CD4-positive, alpha-beta T cell treated with Interferon alpha-2 for 1 hour (primary cell): ENCODE measurements around the gene TMEM252.

Experiments
- DNase-seq, 2 donors: peaks; one replicate each; pipeline ENCODE4 v3.0.0-alpha.2; 2020 to 2022

TMEM252 gene

DNA sequence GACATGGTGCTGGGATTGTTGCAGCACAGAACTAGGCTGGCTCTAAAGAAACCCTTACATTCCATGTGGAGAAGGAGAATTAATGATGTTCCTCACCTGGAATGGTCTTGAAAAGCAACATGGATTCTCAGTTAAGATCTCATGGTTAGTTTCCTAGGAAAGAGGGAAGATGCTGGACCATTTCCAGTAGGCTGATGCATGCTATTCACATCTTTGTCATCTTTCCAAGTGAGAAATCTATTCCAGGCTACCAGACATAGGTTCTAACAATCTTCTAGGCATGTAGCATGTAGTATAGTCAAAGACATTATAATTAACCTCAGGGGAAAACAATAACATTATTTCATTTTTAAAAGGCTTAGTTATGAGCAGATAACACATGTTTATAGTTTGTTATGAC is 44.3 kb downstream of the TMEM252 start:
- no peak for DNase-seq

DNA sequence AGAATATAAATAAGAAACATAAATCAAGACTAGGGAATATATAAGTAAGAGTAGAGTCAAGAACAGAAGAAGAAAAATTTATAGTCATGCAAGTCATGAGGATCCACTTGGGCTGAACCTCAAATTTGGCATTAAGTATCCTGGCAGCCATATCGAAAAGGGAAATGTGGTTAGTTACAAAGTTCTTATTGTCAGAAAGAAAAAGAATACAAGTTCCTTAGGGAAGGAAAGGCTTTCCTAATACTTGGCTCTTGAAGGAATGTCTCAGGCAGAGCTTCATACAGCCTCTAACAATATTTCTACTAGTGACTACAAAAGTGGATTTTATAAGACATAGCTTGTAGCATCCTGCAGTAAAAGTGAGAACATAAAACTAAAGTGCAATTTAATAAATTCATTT is 45.4 kb downstream of the TMEM252 start:
- DNase-seq = no peak

DNA sequence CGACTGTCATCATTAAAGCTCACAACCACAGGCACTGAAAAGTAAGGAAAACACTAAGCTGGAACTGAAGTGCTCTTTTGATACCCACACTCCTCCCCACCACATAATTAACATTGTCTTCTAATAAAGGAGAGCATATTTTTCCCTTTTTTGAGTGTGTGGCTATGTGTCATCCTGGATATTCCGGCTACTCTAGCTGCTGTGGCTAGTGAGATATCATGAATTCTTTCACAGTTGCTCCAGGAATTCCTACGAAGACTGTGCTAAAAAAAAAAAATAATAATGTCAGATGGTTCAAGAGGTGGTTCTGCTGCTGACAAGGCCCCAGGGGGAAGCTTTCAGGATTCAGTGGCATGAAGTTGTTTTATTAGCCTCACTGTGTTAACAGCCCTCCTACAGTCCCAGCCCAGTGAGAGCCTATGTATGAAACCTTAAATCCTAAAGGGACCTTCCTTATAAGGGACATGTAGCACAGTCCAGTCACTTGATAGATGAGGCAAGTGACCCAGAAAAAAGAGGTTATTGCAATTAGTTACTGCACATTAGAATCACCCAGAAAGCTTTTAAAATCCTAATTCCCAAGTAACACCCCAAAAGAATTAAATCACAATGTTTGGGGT is 46.6 kb downstream of the TMEM252 start:
- no peak for DNase-seq

DNA sequence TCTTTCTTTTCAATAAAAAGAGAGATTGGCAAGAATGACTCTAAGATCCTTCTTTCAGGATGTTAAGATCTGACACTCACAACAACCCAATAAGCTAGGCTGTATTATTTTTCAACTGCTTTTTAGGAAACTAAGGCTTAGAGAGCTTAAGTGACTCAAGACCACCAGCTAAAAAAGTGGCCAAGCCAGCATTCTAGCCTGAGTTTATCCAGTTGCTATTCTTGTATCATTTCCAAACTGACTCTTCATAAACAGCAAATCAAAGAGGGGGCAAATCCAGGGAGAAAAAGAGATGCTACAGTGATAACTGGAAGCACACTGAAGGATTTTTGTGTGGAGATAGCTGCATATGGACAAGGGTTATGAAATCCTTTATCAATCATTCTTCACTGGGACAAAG is 47.1 kb downstream of the TMEM252 start:
- no peak for DNase-seq

DNA sequence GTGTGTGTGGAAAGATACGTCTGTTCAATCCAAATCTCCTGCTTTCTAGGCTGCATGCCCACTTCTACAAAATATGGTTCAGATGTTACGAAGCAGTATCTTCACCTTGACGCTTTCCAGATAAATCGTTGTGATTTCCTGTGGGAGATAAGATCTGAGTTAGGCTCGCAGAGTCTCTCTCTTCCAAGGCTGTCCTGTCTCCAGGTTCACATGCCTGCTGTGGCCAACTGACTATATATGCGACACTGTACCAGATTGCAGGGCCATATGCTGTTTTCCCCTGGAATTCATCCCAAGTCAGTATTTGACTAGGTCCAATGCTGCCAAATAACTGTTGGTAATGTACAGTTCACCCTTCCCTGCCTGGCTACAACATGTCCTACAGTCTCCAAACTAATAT is 47.9 kb downstream of the TMEM252 start:
- DNase-seq = no peak

DNA sequence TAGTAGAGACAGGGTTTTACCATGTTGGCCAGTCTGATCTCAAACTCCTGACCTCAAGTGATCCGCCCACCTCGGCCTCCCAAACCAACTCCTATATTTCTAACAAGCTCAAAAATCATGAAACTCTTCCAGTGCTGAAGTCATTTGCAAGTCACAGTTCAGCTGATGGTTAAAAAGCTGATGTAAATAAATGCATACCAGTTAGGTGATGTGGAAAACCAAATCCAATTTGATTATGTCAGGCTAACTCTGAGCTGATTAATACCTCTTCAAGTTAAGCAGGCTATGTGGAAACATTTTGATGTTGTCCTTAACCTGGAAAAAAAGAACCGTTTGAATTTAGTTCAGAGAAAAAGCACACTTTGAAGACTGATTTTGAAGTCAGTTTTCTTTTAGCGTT is 51.0 kb downstream of the TMEM252 start:
- DNase-seq = no peak

DNA sequence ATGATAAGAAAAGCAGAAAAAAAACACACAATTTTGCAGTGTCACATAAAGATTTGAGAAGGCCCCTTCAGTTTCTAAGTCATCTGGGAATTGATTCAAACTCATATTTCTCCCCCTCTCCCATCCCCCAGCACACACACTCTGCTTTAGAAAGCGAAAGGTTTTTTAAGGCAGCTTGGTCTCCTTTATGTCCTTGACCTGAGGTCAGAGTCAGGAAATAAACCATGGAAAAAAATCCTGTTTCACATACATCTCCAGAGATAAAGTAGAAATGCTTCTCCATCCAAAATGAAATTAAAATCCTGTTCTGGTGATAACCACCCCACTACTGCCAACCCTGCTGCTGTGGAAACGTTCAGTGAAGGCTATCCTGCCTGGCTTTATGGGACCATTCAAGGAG is 52.6 kb downstream of the TMEM252 start:
- DNase-seq = no peak
